CD4-positive, alpha-beta T cell treated with Interferon gamma for 1 hour (primary cell): ENCODE results near the gene LMNTD1.
"Not testable (repeated sequence)": the region's sequence is repeated elsewhere in the genome, so short reads cannot be mapped to it uniquely, and the experiment has no call there.

Experiments
- DNase-seq: peaks from one replicate; pipeline ENCODE4 v3.0.0-alpha.2; 2020

The LMNTD1 gene

DNA sequence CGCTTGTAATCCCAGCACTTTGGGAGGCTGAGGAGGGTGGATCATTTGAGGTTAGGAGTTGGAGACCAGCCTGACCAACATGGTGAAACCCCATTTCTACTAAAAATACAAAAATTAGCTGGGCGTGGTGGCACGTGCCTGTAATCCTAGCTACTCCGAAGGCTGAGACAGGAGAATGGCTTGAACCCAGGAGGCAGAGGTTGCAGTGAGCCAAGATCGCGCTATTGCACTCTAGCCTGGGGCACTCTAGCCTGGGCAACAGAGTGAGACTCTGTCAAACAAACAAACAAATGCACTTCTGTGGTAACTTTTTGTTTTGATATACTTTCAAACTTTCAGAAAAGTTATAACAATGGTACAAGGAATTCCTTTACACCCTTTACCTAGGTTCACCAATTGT, 126.3 kb downstream of the LMNTD1 start:
- DNase-seq, result not testable (repeated sequence)
